GM12875 (cell line): ENCODE results near the gene SNRPD2.
A peak's percentile ranks its signal among the peaks of the same experiment; 100 is the strongest.

Source experiments
- H3K4me3 ChIP-seq: one replicate; pipeline ENCODE4 v1.5.1; 2011; ENCODE audit warnings: low read depth, low read length, control low read depth
- CTCF ChIP-seq: IDR thresholded peaks from 2 replicates; pipeline ENCODE4 v1.5.1; 2011; ENCODE audit warnings: low read depth, mild to moderate bottlenecking, control low read depth, inconsistent platforms, low read length, moderate library complexity, borderline replicate concordance; ENCODE audit not compliant: insufficient read depth

SNRPD2 gene

GRCh38 chr19:45646345-45646698, 45.4 kb downstream of the SNRPD2 start:
- peak overlapping the region; percentile 3 for H3K4me3 ChIP-seq
- no peak for TF ChIP-seq CTCF

DNA sequence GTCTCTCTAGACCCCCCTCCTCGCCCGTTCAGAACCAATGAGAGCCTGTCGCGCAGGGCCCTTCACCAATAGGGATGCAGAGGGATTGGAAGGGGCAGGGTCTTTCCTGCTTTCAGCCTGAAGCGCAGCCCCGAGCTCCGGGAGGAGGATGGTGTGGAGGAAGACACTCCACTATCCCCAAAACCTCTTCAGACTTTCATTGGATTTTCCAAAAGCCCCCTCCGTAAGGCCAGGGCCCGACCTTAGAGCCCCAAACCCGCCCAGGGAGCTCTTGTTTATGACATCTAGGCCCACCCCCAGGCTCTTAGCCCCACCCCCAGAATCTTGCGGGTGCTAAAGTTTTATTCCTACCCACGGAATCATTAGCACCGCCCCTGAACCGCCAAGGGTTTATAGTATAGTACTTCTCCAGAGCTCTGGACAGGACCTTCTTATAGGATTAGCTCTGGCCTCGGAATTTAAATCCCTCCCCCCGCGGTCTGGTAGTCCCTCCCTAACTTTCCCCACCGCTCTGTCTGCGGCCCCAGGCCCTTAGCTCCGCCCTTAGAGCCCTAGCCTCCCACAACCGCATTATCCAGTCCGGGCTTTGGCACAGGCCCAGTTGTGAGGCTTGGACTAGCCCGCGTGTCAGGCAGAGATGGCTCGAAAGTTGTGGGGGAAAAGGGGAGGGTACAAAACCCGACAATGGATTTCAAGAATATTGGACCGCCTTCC, 46.0 kb downstream of the SNRPD2 start:
- TF ChIP-seq CTCF, result no peak
- peak overlapping the region; percentile 54 for H3K4me3 ChIP-seq

- no peak for TF ChIP-seq CTCF
- peak overlapping the region; percentile 54 for H3K4me3 ChIP-seq
Measured at GRCh38 chr19:45645068-45645630, 46.6 kb downstream of the SNRPD2 start.

DNA sequence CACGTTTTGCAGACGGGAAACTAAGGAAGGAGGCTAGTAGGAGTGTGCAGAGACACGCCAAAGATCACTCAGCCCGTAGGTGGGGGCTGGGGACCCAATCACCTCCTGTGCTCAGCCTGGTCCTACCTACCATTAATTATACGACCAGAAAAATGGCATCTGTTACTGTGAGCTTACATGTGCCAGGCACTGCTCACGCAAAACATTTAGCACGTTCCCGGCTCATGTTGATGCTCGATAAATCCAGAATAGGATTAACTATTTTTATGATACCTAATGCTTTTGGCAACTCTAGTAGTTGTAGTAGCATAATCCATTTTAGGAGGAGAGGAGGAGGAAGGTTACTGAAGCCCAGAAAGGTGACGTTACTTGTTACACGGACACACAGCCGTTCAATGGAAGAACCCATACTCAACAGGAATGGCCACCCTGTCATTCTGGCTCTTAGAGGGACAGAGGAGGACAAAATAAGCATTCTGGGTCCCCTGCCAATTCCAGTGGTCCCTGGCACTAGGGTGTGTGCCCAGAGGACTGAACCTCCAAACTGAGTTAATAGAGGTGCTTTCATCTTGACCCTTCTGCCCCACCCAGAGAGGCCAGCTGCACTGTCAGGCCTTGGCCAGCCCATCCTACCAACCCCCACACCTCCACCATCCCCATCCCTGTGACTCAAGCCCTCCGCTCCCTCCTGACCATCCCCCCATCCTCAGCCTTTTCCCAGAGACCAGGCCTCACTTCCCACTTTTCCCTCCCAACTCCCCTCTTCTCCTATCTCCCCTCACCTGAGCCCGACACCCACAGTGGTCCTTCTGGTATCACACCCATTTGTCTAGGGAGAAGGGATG, 47.6 kb downstream of the SNRPD2 start:
- peak overlapping the region; percentile 44 for H3K4me3 ChIP-seq
- no peak for TF ChIP-seq CTCF

- TF ChIP-seq CTCF, result peak; percentile 99
- peak overlapping the region; percentile 44 for H3K4me3 ChIP-seq
Measured at GRCh38 chr19:45643024-45643926, 48.5 kb downstream of the SNRPD2 start.

DNA sequence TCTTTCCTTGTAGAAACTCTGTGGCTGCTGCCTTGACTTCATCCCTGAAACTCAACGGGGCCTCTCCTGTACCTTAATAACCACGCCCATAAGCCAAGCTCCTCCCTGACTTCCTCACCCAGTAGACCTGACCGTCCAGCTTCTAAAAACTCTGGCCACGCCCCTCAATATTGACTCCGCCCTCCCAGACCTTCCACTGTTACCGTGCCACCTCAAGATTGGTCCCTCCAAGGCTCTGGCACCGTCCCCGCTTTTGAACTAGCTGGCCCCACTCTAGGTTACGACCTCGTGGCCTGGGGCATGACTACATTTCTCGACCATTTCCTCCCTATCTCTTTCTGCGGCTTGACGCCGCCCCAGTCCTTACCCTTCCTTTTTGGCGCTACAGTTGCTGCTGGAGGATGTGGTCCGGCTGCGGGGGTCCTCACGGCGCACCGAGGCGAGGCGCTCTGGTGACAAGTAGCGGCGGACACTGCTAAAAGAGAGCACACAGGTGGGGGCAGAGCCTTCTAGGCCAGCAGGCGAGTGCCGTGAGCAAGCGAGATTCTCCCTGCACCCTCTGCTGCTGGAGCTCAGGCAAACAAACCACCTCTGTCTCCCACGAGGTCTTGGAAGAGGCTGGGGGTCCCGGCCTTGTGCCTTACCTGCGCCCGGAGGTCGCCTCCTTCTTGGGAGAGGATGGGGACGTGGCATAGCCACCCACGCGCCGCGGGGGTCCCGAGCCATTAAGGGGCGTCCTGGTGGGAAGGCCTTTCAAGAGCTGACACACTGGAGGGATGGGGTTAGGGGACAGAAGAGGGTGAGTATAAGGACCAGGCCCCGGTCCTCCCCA, 50.3 kb downstream of the SNRPD2 start:
- H3K4me3 ChIP-seq, result peak overlapping the region; percentile 68
- TF ChIP-seq CTCF, result no peak
